Measurements from ENCODE around the gene PRAF2. TPM values are rescaled to one million over a fixed set of nuclear protein-coding genes. Genes with fewer than 3 reads are reported as not detected.
A peak's percentile ranks its signal among the peaks of the same experiment; 100 is the strongest.

The PRAF2 gene
- total and polyA plus RNA-seq, 2 of the 13 experiments (the other 11 are each of a cell fraction or from before 2014, with no cell fraction given) = 0.33 to 2.6 TPM

GRCh38 chrX:49100704-49101628 lies 27.2 kb upstream of the PRAF2 start (continued):
- TF ChIP-seq ZNF275 (CRISPR knock-in tag; IDR thresholded peaks at IDR 0.05; ENCODE audit: borderline replicate concordance) (no peak), GFI1 (CRISPR knock-in tag; IDR thresholded peaks at IDR 0.05; ENCODE audit: borderline replicate concordance) (no peak), MIXL1 (CRISPR knock-in tag; IDR thresholded peaks at IDR 0.05) (no peak), ZNF143 (CRISPR knock-in tag; IDR thresholded peaks at IDR 0.05) (no peak), NPAS2 (CRISPR knock-in tag; IDR thresholded peaks at IDR 0.05; ENCODE audit: borderline replicate concordance) (no peak), ZFX (CRISPR knock-in tag; IDR thresholded peaks at IDR 0.05; ENCODE audit: low read depth) (peak; percentile 64), PHF5A (CRISPR knock-in tag; IDR thresholded peaks at IDR 0.05; ENCODE audit: low read depth, unreplicated experiment) (no peak), ZNF121 (CRISPR knock-in tag; IDR thresholded peaks at IDR 0.05) (no peak), PRMT3 (CRISPR knock-in tag; IDR thresholded peaks at IDR 0.05; ENCODE audit: borderline replicate concordance, low read depth) (no peak), HOXA5 (CRISPR knock-in tag; IDR thresholded peaks at IDR 0.05) (peak; percentile 76), TBP (CRISPR knock-in tag; IDR thresholded peaks at IDR 0.05) (no peak), TRIM24 (CRISPR knock-in tag; IDR thresholded peaks at IDR 0.05) (no peak), PRDM4 (CRISPR knock-in tag; IDR thresholded peaks at IDR 0.05; ENCODE audit: borderline replicate concordance) (no peak), BRCA1 (CRISPR knock-in tag; IDR thresholded peaks at IDR 0.05) (no peak), ZNF260 (CRISPR knock-in tag; IDR thresholded peaks at IDR 0.05; ENCODE audit: borderline replicate concordance, low read depth) (no peak), ARID2 (CRISPR knock-in tag; IDR thresholded peaks at IDR 0.05; ENCODE audit: borderline replicate concordance) (0 out of 2 replicates have a peak, but pooled peaks have one; percentile 42), EEA1 (CRISPR knock-in tag; IDR thresholded peaks at IDR 0.05; ENCODE audit: borderline replicate concordance) (no peak), HNF1A (IDR thresholded peaks at IDR 0.05; ENCODE audit: low read depth) (no peak), HNF1A (CRISPR knock-in tag; IDR thresholded peaks at IDR 0.05; ENCODE audit: borderline replicate concordance) (no peak), ZNF589 (CRISPR knock-in tag; conservative IDR thresholded peaks at IDR 0.05) (no peak)
